GM19351 (cell line): ENCODE data around the gene BICRAL.
"Not testable (repeated sequence)": the region's sequence is repeated elsewhere in the genome, so short reads cannot be mapped to it uniquely, and the experiment has no call there.

Experiments used
- ATAC-seq: cut with Tn5 transposase; IDR thresholded peaks from one replicate; pipeline ENCODE4 v1.9.1; 2021; ENCODE audit warnings: mild to moderate bottlenecking, moderate library complexity; ENCODE audit not compliant: unreplicated experiment

Gene BICRAL

DNA sequence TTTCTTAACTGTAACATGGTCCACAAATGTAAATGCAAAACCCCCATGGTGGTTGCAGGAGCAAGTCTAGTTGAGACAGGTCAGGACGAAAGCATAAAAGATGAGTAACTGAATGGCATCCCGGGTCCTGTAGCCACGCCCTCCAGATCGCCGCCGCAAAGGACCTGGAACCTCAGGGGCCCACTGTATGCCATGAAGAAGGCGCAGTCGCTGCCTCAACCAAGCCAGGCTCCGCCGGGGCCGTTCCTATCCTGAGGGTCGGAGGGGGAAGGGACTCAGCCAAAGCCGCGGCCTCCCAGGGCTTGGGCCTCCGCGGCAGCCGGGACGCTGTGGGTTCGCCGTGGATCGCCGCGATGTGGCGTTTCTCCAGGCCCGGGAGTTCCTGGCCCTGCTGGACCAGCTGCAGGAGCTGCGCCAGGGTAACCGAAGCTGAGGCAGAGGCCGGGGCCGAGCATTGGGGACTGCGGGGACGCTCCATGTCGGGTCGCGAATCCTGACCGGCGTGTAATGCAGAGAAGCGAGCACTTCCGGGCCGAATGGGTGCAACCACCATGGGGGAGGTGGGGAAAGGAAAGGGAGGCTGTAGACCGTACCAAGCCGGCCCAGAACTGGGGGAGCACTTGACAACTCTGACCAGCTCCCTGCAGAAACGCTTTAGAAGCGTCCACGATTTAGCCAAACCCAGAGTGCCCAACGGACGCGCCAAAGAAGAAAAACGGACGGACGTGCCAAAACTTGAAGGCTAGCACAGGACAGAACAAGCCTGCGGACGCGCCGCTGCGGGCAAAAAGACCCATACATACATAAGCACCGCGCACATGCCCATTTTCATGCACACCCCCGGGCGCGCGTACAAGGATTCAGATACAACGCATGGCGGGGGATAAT is 108.7 kb downstream of the BICRAL start:
- peak; percentile 91 for ATAC-seq

GRCh38 chr6:42891199-42891722 is 109.4 kb downstream of the BICRAL start:
- no peak for ATAC-seq

- not testable (repeated sequence) for ATAC-seq
Measured at GRCh38 chr6:42894041-42894828, 112.4 kb downstream of the BICRAL start.

GRCh38 chr6:42896178-42896719 is 114.4 kb downstream of the BICRAL start:
- ATAC-seq: no peak

- no peak for ATAC-seq
Measured at GRCh38 chr6:42898891-42899361, 117.1 kb downstream of the BICRAL start.

- no peak for ATAC-seq
Measured at GRCh38 chr6:42899871-42900270, 118.0 kb downstream of the BICRAL start.

GRCh38 chr6:42901538-42901957 is 119.7 kb downstream of the BICRAL start:
- ATAC-seq: peak; percentile 56

DNA sequence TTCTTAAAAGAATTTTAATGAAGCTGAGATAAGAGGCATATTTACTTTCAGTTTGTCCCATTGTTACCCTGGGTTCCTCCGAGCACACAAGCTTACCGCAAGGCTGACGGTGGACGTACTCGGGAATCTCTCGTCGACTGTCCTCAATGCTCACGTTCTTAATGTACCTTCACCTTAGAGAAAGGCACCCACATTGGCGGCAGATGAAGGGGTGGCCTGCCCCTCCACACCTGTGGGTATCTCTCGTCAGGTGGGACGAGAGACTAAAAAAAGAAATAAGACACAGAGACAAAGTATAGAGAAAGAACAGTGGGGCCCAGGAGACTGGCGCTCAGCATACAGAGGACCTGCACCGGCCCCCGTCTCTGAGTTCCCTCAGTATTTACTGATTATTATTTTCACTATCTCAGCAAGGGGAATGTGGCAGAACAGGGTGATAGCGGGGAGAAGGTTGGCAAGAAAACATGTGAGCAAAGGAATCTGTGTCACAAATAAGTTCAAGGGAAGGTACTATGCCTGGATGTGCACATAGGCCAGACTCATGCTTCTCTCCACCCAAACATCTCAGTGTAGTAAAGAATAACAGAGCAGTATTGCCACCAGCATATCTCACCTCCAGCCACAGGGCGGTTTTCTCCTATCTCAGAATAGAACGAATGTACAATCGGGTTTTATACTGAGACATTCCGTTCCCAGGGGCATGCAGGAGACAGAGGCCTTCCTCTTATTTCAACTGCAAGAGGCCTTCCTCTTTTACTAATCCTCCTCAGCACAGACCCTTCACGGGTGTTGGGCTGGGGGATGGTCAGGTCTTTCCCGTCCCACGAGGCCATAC is 120.8 kb downstream of the BICRAL start:
- not testable (repeated sequence) for ATAC-seq

GRCh38 chr6:42904467-42904866 is 122.6 kb downstream of the BICRAL start:
- no peak for ATAC-seq

DNA sequence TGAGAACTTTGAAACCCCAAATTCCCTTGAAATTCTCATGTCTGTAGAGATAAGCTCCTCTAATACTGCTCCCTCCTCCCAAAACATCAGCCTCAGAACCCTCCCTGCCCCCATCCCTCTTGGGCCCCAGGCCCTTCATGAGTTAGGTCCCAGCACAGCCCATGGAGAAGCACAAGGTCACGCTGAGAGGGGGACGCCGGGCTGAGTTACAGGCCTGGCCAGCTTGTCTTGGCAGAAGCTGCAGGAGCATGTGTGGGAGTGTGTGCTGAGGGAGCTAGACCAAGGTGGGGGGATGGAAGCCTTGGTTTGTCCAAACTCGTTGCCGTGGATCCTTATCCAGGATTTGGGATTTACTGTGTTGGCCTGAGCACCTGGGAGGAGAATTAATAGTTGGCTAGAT is 125.5 kb downstream of the BICRAL start:
- no peak for ATAC-seq

- ATAC-seq: no peak
Measured at GRCh38 chr6:42909835-42910234, 128.0 kb downstream of the BICRAL start.

DNA sequence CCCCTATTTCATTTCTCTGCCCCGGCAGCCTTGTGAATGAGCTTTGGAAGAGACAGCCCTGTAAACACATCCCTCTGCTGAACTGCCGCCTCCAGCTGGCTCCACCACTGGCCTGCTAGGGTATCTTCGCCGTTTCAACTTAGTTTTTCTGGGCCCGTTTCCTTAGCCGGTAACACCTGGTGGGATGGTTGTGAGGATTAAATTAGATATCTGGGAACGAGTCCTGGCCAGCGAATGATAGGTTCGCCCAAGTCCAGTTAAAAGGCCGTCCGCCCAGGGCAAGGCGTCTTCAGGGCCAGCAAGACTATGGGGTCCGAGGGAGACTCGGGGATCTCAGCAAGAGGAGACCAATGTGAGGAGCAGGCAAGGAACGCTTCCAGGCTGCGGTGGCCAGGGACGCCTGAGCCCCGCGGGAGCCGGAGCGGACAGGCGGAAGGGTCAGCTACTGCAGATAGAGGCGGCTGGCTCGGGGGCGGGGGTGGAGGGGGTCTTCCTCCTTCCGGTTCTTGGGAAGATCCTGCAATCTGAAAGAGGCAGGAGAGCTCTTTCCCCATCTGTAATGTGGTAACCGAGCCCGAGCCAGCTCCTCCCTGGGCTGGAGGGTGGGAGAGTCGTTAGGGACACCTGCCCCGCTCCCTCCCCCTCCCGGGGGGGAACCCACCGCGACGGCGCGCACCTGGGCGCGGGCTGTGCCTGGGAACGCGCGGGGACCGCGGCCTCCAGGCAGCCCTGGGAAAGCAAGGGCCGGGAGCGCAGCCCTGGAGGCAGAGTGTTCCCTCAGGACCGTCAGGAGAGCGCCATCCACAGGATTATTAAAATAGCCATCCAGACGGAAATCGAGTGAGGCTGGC is 129.5 kb downstream of the BICRAL start:
- ATAC-seq: no peak

- no peak for ATAC-seq
Measured at GRCh38 chr6:42914546-42914945, 132.7 kb downstream of the BICRAL start.

GRCh38 chr6:42915732-42916131 is 133.9 kb downstream of the BICRAL start, which contains the start of gene PTCRA:
Gene PTCRA, plus strand, starts transcription at chr6:42916053. Its CDS starts 17 bp downstream, at chr6:42916070.
- ATAC-seq: no peak

DNA sequence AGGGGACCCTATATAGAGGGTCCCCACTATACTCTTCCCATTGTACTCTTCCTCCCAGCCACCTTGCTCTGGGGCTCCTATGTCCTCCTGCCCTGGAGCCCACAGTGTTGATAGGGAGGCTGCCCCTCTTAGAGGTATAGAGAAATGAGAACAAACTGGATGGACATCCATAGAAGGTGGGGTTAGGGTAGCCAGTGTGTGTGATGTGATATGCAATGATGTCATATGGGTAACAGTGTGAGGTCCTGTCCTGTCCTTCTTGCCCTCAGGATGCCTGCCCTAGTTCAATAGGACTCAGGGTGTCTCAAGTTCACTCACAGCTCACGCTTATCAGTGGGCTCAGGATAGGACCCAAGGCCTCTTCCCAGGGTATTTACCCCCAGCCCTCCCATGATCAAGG is 134.4 kb downstream of the BICRAL start:
- no peak for ATAC-seq
